NCI-H446 treated with DMSO at 0.1 percent for 48 hours (cell line): ENCODE measurements around the gene CYTH1.
"Not testable (repeated sequence)": the region's sequence is repeated elsewhere in the genome, so short reads cannot be mapped to it uniquely, and the experiment has no call there.

Experiments
- DNase-seq: peaks from one replicate; lab custom pipeline; 2025; lab: John Stamatoyannopoulos, UW

Gene CYTH1

GRCh38 chr17:78759969-78760352, 22.1 kb downstream of the CYTH1 start:
- DNase-seq: no peak

DNA sequence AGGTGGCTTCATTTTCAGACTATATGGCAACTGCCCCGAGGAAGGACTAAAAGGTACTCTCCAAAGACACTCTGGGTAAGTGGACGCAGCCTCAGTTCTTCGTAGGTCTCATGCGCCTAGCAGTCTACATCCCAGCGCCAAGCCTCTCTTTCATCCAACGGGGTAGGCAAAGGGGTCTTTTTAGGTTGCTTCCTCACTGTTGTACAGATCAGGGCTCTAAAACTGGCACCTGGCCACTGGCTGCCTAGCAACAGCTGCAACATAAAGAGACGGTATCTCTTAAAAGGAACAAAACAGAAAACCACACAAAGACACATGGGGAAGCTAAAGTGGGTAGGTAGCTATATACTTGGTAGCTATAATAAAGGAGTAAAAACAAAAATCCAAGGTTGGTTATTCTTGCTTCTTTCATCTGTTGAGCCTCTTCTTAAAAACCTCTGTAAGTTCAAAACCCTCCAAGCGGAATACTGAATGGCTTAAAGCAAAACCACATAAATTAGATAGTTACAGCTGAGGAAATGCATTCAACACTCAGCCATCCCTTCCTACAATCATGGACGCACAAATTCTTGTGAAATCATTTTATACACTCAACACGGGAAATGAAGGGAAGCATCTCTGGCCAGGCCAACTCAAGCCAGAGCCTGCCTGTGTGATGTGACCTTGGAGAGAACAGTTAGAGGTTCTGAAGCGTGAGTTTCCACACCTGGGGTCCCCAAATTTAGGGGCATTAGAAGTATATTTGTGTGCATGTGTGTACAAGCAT, 22.7 kb downstream of the CYTH1 start:
- no peak for DNase-seq

GRCh38 chr17:78753316-78754250, 28.5 kb downstream of the CYTH1 start:
- DNase-seq: no peak

GRCh38 chr17:78751447-78752161, 30.5 kb downstream of the CYTH1 start:
- DNase-seq: no peak

DNA sequence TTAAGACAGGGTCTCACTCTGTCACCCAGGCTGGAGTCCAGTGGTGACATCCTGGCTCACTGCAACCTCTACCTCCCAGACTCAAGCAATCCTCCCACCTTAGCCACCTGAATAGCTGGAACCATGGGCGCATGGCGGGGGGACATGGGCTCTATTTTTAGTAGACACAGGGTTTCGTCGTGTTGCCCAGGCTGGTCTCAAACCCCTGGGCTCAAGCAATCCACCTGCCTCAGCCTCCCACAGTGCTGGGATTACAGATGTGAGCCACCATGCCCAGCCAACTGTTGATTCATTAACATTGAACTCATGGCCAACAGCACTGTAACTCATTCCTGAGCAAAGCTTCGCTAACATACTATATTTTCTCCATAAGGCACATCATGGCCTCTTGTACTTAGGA, 31.1 kb downstream of the CYTH1 start:
- DNase-seq: not testable (repeated sequence)

GRCh38 chr17:78748730-78749317, 33.2 kb downstream of the CYTH1 start:
- no peak for DNase-seq

DNA sequence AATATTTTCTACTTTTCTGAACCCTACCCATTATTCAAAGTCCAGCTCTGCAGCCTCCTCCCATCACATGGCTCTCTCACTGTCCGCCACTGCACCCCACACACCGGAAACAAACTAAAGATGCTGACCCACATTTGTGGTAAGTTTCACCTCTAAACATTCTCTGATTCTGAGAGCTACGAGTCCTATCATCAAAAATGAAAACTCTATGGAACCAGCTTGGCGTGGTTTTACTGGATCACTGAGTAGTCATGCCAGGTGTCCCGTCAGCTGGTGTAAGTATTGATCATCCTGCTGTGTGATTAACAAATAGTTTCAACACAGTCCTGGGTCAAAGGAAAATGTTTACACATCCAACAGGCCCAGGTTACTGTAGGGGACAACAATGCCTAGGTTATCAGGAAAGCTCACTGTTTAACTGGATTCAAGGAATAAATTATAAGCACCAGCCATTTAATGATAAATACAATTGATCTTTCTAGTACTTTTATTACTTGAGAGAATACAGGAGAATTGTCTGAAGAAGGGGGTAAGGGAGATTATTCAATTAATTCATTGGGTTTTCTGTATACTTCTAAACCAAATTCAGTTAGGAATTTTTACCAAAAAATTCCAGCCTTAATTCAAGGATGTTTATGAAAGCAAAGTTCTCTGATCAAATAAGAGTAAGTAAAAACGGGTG, 33.9 kb downstream of the CYTH1 start:
- no peak for DNase-seq

DNA sequence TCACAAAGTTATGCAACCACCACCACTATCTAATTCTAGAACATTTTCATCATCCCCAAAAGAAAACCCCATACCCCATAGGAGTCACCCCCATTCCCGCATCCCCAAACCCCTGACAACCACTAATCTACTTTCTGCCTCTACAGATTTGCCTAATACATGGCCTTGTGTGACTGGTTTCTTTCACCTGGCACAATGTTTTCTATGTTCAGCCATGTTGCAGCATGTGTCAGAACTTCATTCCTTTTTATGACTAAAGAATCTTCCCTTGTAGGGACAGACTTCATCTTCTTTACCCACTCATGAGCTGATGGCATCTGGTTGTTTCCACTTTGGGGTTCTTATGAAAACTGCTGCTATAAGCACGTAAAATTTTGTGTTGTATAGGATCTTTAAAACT, 34.6 kb downstream of the CYTH1 start:
- no peak for DNase-seq

GRCh38 chr17:78746949-78747269, 35.2 kb downstream of the CYTH1 start:
- DNase-seq: no peak

DNA sequence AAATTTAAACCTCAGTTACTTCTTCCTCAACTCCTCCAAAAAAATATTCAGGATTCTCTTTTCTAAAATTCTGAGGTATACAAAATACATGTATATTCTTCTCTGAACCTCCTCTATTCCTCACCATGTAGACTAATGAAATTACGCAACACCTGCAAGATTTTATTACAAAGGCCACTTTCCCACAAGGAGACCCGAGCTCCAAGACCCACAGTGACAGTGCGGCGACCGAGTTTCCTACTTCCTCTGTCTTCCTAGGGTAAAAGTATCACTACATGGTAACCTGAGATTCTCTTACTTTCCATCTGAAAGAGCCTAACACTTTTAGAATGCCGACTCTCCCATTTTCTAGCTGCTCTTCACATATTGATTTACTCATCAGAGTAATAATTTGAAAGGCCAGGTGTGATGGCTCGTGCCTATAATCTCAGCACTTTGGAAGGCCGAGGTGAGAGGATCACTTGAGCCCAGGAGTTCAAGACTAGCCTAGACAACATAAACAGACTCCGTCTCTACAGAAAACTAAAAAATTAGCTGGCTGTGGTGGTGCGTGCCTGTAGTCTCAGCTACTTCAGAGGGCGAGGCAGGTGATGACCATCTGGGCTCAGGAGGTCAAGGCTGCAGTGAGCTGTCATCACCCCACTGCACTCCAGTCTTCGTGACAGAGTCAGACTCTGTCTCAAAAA, 35.7 kb downstream of the CYTH1 start:
- DNase-seq: no peak

- no peak for DNase-seq
Observed at GRCh38 chr17:78745407-78746088, 36.5 kb downstream of the CYTH1 start.

- no peak for DNase-seq
Observed at GRCh38 chr17:78742901-78743300, 39.2 kb downstream of the CYTH1 start.

DNA sequence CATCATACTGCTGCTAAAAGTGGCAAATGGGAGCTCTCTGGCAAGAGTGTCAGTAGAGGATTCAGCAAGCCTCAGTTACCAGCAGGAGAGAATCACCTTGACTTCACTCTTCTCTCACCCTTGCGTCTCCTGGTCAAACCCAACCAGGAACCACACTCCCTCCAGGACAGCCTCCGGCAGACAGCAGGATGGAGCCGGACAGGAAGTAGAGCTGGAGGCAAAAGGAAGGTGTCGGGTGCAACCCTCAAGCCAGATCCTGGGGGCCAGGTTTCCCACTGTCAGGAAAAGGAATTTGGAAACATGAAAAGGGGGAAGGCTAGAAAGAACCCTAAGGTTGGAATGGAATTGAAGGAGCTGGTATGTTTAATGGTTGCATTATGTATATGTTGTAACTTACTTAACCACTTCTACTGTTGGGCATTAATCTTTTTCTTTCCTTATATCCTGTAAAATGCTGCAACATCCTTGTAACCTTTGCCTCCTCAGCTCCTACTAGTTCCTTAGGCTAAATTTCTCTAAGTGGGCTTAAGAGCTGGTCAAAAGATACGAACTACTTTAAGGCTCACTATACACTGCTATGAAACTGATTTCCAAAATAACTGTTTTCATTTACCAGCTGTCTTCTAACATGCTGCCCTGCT, 40.3 kb downstream of the CYTH1 start:
- DNase-seq: no peak

DNA sequence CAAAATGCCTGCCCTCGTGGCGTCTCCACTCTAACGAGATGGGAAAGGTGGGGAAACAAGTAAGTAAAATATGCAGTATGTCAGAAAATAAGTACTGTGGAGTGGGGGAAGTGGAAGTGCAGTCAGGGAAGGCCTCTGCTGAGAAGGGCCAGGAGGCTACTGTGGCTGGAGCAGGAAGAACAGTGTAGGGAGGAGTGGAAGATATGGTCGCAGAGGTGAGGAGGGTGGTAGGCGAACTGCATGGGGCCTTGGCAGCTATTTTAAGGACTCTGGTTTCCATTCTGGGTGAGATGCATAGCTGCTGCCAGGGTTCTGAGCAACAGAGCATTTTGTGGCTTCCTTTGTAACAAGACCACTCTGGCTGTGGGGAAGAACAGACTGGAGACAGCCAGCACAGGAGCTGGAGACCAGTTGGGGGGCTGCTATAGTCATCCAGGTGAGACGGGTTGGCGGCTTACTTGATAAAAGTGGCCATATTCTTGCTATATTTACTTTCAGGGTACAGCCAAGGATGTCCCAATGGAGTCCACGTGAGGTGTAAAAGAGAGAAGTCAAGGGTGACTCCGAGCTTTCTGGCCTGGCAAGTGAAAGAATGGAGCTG, 42.6 kb downstream of the CYTH1 start:
- no peak for DNase-seq

- DNase-seq: no peak
Observed at GRCh38 chr17:78738698-78739097, 43.4 kb downstream of the CYTH1 start.

DNA sequence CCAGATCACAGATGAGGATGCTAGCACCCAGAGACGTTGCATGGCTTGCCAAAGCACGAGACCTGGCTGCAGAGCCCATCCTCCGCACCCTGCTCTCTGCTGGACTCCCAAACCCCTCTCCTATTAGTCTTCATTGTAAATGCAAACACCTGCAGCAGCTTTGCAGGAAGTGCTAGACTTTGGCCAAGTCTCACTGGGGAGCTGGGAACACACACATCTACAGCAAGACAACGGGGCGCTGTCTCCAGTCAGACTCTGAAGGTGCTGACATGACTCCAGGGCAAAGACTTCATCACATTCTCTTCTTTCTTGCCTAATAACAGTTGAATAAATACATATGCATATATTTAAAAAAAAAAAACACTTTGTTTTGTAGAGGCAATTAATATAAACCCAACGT, 43.8 kb downstream of the CYTH1 start:
- DNase-seq: no peak

DNA sequence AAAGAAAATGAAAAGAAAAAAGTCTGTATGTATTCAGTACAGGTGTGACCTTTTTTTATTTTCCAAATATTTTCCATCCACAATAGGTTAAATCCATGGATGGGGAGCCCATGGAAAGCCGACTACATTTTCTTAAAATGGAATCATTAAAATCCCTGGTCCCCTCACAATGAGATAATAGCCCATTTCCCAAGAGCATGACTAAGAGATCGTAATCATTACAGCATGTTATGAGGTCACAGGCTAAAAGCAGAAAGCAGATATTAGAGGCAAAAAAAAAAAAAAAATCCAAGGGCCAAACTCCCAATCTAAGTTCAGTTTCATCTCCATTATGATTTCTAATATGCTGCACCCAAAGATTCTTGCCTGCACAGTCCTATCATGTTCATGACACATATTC, 44.7 kb downstream of the CYTH1 start:
- peak; percentile 5 for DNase-seq

GRCh38 chr17:78736526-78737079, 45.5 kb downstream of the CYTH1 start:
- no peak for DNase-seq

DNA sequence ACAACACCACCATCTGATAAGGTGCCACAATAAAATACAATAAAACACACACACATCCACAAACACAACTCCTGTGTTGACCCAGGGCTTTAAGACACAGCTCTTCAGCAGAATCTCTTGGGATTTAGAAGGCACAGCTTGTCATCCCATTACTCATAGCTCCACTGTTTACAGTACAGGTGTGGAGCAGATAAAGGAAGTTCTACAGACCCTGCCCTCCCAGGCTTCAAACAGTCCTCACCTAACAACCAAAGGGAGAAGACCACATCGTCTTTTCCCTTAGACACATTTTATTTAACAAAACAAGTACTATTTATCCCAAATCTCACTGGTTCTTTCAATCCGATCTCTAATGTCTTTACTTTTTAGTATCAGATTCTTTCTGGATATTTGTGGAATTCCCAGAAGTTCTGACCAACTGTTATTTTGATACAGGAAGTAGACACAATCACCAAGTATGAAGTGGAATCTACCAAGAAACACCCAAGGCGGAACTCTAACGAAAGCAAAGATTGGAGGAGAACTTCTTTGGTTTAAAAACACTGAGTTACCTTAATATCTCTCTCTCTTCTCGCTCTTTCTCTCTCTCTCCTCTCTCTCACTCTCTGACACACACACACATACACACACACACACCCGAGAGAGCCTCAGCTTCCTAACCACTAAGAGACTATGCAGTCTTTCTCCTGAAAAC, 46.1 kb downstream of the CYTH1 start:
- no peak for DNase-seq
